HG03103 (cell line): ENCODE measurements around the gene CNN1.
"Not testable (repeated sequence)": the region's sequence is repeated elsewhere in the genome, so short reads cannot be mapped to it uniquely, and the experiment has no call there.

ENCODE experiments used
- ATAC-seq: cut with Tn5 transposase; IDR thresholded peaks from one replicate; pipeline ENCODE4 v1.9.1; 2021; ENCODE audit warnings: low read depth; ENCODE audit not compliant: unreplicated experiment

CNN1 gene

GRCh38 chr19:11598103-11598483 is 59.4 kb downstream of the CNN1 start:
- ATAC-seq, result no peak

GRCh38 chr19:11598746-11599145 is 60.1 kb downstream of the CNN1 start:
- no peak for ATAC-seq

GRCh38 chr19:11599704-11600103 is 61.1 kb downstream of the CNN1 start:
- not testable (repeated sequence) for ATAC-seq
